Adrenal gland (tissue), 5 donors: ENCODE measurements around the gene RUNX1.

Source experiments
- POLR2A ChIP-seq, 2 donors: fragments of 450-650 bp; IDR thresholded peaks; one replicate each; pipeline ENCODE4 v1.6.1; 2017; ENCODE audit warnings: antibody characterized with exemption in 2 of 2, mild to moderate bottlenecking in 2 of 2, moderate library complexity in 1 of 2
- TF ChIP-seq, protein P1 (sequence below), 6 experiments: fragments of 450-650 bp in 4 of 6; fragments of 200-600 bp in 2 of 6; sonication (generic) in 1 of 6; IDR thresholded peaks; 1 replicate in 5 of 6; 2 replicates in 1 of 6; pipeline versions ENCODE4 v1.5.1 to v1.8.0; 2016 to 2021; ENCODE audit warnings: antibody characterized with exemption in 6 of 6, mild to moderate bottlenecking in 2 of 6, moderate library complexity in 1 of 6
- donor health status: DM: no; HTN: no; CAD: no.

DNA sequence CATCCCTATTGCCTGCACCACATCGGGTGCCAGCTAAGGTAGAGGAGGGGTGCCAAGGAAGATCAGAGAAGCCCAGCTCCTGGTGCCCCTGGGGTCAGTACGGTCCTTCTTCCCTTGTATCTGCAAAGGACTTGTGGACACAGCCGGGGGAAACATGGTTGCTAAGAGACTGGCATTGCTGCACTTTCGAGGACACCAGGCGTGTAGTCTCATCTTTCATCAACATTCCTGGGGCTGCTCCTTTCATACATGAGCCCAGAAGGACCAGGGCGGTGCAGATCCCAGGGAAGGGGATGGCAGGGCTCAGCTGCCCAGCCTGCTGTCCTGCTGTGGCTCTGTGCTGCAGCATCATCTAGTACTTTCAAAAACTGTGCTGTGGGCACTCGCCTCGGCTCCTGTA, 61.0 kb downstream of the RUNX1 start:
- TF ChIP-seq, protein P1, sequence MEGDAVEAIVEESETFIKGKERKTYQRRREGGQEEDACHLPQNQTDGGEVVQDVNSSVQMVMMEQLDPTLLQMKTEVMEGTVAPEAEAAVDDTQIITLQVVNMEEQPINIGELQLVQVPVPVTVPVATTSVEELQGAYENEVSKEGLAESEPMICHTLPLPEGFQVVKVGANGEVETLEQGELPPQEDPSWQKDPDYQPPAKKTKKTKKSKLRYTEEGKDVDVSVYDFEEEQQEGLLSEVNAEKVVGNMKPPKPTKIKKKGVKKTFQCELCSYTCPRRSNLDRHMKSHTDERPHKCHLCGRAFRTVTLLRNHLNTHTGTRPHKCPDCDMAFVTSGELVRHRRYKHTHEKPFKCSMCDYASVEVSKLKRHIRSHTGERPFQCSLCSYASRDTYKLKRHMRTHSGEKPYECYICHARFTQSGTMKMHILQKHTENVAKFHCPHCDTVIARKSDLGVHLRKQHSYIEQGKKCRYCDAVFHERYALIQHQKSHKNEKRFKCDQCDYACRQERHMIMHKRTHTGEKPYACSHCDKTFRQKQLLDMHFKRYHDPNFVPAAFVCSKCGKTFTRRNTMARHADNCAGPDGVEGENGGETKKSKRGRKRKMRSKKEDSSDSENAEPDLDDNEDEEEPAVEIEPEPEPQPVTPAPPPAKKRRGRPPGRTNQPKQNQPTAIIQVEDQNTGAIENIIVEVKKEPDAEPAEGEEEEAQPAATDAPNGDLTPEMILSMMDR (IDR thresholded peaks at IDR 0.05) = no peak
- TF ChIP-seq POLR2A (IDR thresholded peaks at IDR 0.05) = no peak
